Gastroesophageal sphincter (tissue), 3 donors: ENCODE measurements around the gene RFT1.

Experiments used
- CTCF ChIP-seq, 4 experiments: fragments of 200-600 bp in 2 of 4; fragments of 450-650 bp in 2 of 4; sonication (generic) in 1 of 4; IDR thresholded peaks; one replicate each; pipeline ENCODE4 v1.5.1; 2017 to 2019; ENCODE audit warnings: antibody characterized with exemption in 4 of 4, mild to moderate bottlenecking in 2 of 4, moderate library complexity in 2 of 4
- EP300 ChIP-seq: sonication (generic); formaldehyde crosslinking; IDR thresholded peaks from one replicate; pipeline ENCODE4 v1.6.1; 2017; ENCODE audit warnings: antibody characterized with exemption, mild to moderate bottlenecking
- POLR2A ChIP-seq, 2 donors: fragments of 450-650 bp; IDR thresholded peaks; one replicate each; pipeline ENCODE4 v1.6.1; 2017; ENCODE audit warnings: antibody characterized with exemption in 2 of 2, mild to moderate bottlenecking in 2 of 2, moderate library complexity in 1 of 2
- POLR2AphosphoS5 ChIP-seq: sonication (generic); formaldehyde crosslinking; IDR thresholded peaks from one replicate; pipeline ENCODE4 v1.6.1; 2017; ENCODE audit warnings: antibody characterized with exemption

GRCh38 chr3:53137835-53138446 is 7.7 kb upstream of the RFT1 start:
- TF ChIP-seq POLR2AphosphoS5 (no peak), CTCF (IDR thresholded peaks at IDR 0.05) (no peak), POLR2A (IDR thresholded peaks at IDR 0.05) (no peak), EP300 (no peak)
